Measurements from ENCODE around the gene SPOCK2.

- TF ChIP-seq TAF1 (IDR thresholded peaks at IDR 0.05; ENCODE audit: low read depth) = no peak
- TF ChIP-seq, protein P1, sequence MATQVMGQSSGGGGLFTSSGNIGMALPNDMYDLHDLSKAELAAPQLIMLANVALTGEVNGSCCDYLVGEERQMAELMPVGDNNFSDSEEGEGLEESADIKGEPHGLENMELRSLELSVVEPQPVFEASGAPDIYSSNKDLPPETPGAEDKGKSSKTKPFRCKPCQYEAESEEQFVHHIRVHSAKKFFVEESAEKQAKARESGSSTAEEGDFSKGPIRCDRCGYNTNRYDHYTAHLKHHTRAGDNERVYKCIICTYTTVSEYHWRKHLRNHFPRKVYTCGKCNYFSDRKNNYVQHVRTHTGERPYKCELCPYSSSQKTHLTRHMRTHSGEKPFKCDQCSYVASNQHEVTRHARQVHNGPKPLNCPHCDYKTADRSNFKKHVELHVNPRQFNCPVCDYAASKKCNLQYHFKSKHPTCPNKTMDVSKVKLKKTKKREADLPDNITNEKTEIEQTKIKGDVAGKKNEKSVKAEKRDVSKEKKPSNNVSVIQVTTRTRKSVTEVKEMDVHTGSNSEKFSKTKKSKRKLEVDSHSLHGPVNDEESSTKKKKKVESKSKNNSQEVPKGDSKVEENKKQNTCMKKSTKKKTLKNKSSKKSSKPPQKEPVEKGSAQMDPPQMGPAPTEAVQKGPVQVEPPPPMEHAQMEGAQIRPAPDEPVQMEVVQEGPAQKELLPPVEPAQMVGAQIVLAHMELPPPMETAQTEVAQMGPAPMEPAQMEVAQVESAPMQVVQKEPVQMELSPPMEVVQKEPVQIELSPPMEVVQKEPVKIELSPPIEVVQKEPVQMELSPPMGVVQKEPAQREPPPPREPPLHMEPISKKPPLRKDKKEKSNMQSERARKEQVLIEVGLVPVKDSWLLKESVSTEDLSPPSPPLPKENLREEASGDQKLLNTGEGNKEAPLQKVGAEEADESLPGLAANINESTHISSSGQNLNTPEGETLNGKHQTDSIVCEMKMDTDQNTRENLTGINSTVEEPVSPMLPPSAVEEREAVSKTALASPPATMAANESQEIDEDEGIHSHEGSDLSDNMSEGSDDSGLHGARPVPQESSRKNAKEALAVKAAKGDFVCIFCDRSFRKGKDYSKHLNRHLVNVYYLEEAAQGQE (IDR thresholded peaks at IDR 0.05; ENCODE audit: borderline replicate concordance) = no peak
- no peak for TF ChIP-seq CTCF (IDR thresholded peaks at IDR 0.05; ENCODE audit: poor library complexity, severe bottlenecking)
These were observed 9.0 kb downstream of the SPOCK2 start for GRCh38 chr10:72079356-72079755.
